ENCODE results near the gene APLF.
"Not testable (repeated sequence)": the region's sequence is repeated elsewhere in the genome, so short reads cannot be mapped to it uniquely, and the experiment has no call there.

Gene APLF

GRCh38 chr2:68482296-68482820 lies 15.0 kb downstream of the APLF start:
- WGBS (ENCODE audit: insufficient coverage, insufficient read length) = no CpG with 5 or more reads among the region's 2 CpGs
- H3K9me3 ChIP-seq (ENCODE audit: control insufficient read depth, insufficient read depth, low read length) = no peaks in the 10 kb centered on the region
- DNase-seq (ENCODE audit: low read depth, low spot score) = no peak
- H3K27ac ChIP-seq (ENCODE audit: low read length) = no peak overlapping the region
- H3K36me3 ChIP-seq (ENCODE audit: control insufficient read depth, insufficient read depth, low read length) = no peaks in the 10 kb centered on the region
- H3K4me1 ChIP-seq (ENCODE audit: control insufficient read depth, insufficient read depth, low read length) = no peaks in the 10 kb centered on the region
- H3K27me3 ChIP-seq (ENCODE audit: control insufficient read depth, insufficient read depth, low read length) = no peaks in the 10 kb centered on the region
- no peak overlapping the region for H3K4me3 ChIP-seq (ENCODE audit: low read length)

GRCh38 chr2:68483011-68483410 lies 15.6 kb downstream of the APLF start:
- H3K36me3 ChIP-seq (ENCODE audit: control insufficient read depth, insufficient read depth, low read length) = no peaks in the 10 kb centered on the region
- H3K4me3 ChIP-seq (ENCODE audit: low read length) = no peak overlapping the region
- no peaks in the 10 kb centered on the region for H3K27me3 ChIP-seq (ENCODE audit: control insufficient read depth, insufficient read depth, low read length)
- H3K4me1 ChIP-seq (ENCODE audit: control insufficient read depth, insufficient read depth, low read length) = no peaks in the 10 kb centered on the region
- no peaks in the 10 kb centered on the region for H3K9me3 ChIP-seq (ENCODE audit: control insufficient read depth, insufficient read depth, low read length)
- no CpG with 5 or more reads among the region's 3 CpGs for WGBS (ENCODE audit: insufficient coverage, insufficient read length)
- H3K27ac ChIP-seq (ENCODE audit: low read length) = no peak overlapping the region
- no peak for DNase-seq (ENCODE audit: low read depth, low spot score)

GRCh38 chr2:68487773-68488355 lies 20.5 kb downstream of the APLF start:
- WGBS (ENCODE audit: insufficient coverage, insufficient read length) = no CpG with 5 or more reads among the region's 3 CpGs
- no peak for DNase-seq (ENCODE audit: low read depth, low spot score)
- H3K4me1 ChIP-seq (ENCODE audit: control insufficient read depth, insufficient read depth, low read length) = no peaks in the 10 kb centered on the region
- no peaks in the 10 kb centered on the region for H3K36me3 ChIP-seq (ENCODE audit: control insufficient read depth, insufficient read depth, low read length)
- no peaks in the 10 kb centered on the region for H3K9me3 ChIP-seq (ENCODE audit: control insufficient read depth, insufficient read depth, low read length)
- no peak overlapping the region for H3K4me3 ChIP-seq (ENCODE audit: low read length)
- H3K27me3 ChIP-seq (ENCODE audit: control insufficient read depth, insufficient read depth, low read length) = no peaks in the 10 kb centered on the region
- no peak overlapping the region for H3K27ac ChIP-seq (ENCODE audit: low read length)

- not testable (repeated sequence) for H3K4me3 ChIP-seq (ENCODE audit: low read length); DNase-seq (ENCODE audit: low read depth, low spot score); H3K36me3 ChIP-seq (ENCODE audit: control insufficient read depth, insufficient read depth, low read length); H3K27me3 ChIP-seq (ENCODE audit: control insufficient read depth, insufficient read depth, low read length); H3K27ac ChIP-seq (ENCODE audit: low read length); H3K9me3 ChIP-seq (ENCODE audit: control insufficient read depth, insufficient read depth, low read length); H3K4me1 ChIP-seq (ENCODE audit: control insufficient read depth, insufficient read depth, low read length)
- no CpG with 5 or more reads among the region's 1 CpG for WGBS (ENCODE audit: insufficient coverage, insufficient read length)
Measured at GRCh38 chr2:68488605-68489004, 21.2 kb downstream of the APLF start.

GRCh38 chr2:68489282-68489681 lies 21.9 kb downstream of the APLF start:
- H3K4me3 ChIP-seq (ENCODE audit: low read length) = no peak overlapping the region
- no peaks in the 10 kb centered on the region for H3K4me1 ChIP-seq (ENCODE audit: control insufficient read depth, insufficient read depth, low read length)
- no peak overlapping the region for H3K27ac ChIP-seq (ENCODE audit: low read length)
- no peaks in the 10 kb centered on the region for H3K27me3 ChIP-seq (ENCODE audit: control insufficient read depth, insufficient read depth, low read length)
- no peak for DNase-seq (ENCODE audit: low read depth, low spot score)
- no CpG with 5 or more reads among the region's 1 CpG for WGBS (ENCODE audit: insufficient coverage, insufficient read length)
- no peaks in the 10 kb centered on the region for H3K36me3 ChIP-seq (ENCODE audit: control insufficient read depth, insufficient read depth, low read length)
- H3K9me3 ChIP-seq (ENCODE audit: control insufficient read depth, insufficient read depth, low read length) = no peaks in the 10 kb centered on the region

GRCh38 chr2:68491582-68491981 lies 24.2 kb downstream of the APLF start:
- WGBS (ENCODE audit: insufficient coverage, insufficient read length) = no CpG with 5 or more reads among the region's 1 CpG
- Histone ChIP-seq H3K36me3 (ENCODE audit: control insufficient read depth, insufficient read depth, low read length) (no peaks in the 10 kb centered on the region), H3K27me3 (ENCODE audit: control insufficient read depth, insufficient read depth, low read length) (no peaks in the 10 kb centered on the region), H3K4me3 (ENCODE audit: low read length) (no peak overlapping the region), H3K4me1 (ENCODE audit: control insufficient read depth, insufficient read depth, low read length) (no peaks in the 10 kb centered on the region), H3K27ac (ENCODE audit: low read length) (no peak overlapping the region), H3K9me3 (ENCODE audit: control insufficient read depth, insufficient read depth, low read length) (no peaks in the 10 kb centered on the region)
- DNase-seq (ENCODE audit: low read depth, low spot score) = no peak

- no peaks in the 10 kb centered on the region for H3K36me3 ChIP-seq (ENCODE audit: control insufficient read depth, insufficient read depth, low read length)
- H3K4me1 ChIP-seq (ENCODE audit: control insufficient read depth, insufficient read depth, low read length) = no peaks in the 10 kb centered on the region
- H3K27me3 ChIP-seq (ENCODE audit: control insufficient read depth, insufficient read depth, low read length) = no peaks in the 10 kb centered on the region
- no peak for DNase-seq (ENCODE audit: low read depth, low spot score)
- no peaks in the 10 kb centered on the region for H3K9me3 ChIP-seq (ENCODE audit: control insufficient read depth, insufficient read depth, low read length)
- H3K4me3 ChIP-seq (ENCODE audit: low read length) = no peak overlapping the region
- H3K27ac ChIP-seq (ENCODE audit: low read length) = no peak overlapping the region
Measured at GRCh38 chr2:68499133-68499532, 31.7 kb downstream of the APLF start.

GRCh38 chr2:68500649-68501048 lies 33.3 kb downstream of the APLF start:
- DNase-seq (ENCODE audit: low read depth, low spot score) = no peak
- WGBS (ENCODE audit: insufficient coverage, insufficient read length) = no CpG with 5 or more reads among the region's 4 CpGs
- Histone ChIP-seq H3K4me1 (ENCODE audit: control insufficient read depth, insufficient read depth, low read length) (no peaks in the 10 kb centered on the region), H3K27me3 (ENCODE audit: control insufficient read depth, insufficient read depth, low read length) (no peaks in the 10 kb centered on the region), H3K9me3 (ENCODE audit: control insufficient read depth, insufficient read depth, low read length) (no peaks in the 10 kb centered on the region), H3K4me3 (ENCODE audit: low read length) (no peak overlapping the region), H3K27ac (ENCODE audit: low read length) (no peak overlapping the region), H3K36me3 (ENCODE audit: control insufficient read depth, insufficient read depth, low read length) (no peaks in the 10 kb centered on the region)

GRCh38 chr2:68501768-68502167 lies 34.4 kb downstream of the APLF start:
- Histone ChIP-seq H3K4me1 (ENCODE audit: control insufficient read depth, insufficient read depth, low read length) (no peaks in the 10 kb centered on the region), H3K4me3 (ENCODE audit: low read length) (no peak overlapping the region), H3K9me3 (ENCODE audit: control insufficient read depth, insufficient read depth, low read length) (no peaks in the 10 kb centered on the region), H3K27ac (ENCODE audit: low read length) (no peak overlapping the region), H3K36me3 (ENCODE audit: control insufficient read depth, insufficient read depth, low read length) (no peaks in the 10 kb centered on the region), H3K27me3 (ENCODE audit: control insufficient read depth, insufficient read depth, low read length) (no peaks in the 10 kb centered on the region)
- no CpG with 5 or more reads among the region's 5 CpGs for WGBS (ENCODE audit: insufficient coverage, insufficient read length)
- no peak for DNase-seq (ENCODE audit: low read depth, low spot score)

- Histone ChIP-seq H3K4me3 (ENCODE audit: low read length) (no peak overlapping the region), H3K36me3 (ENCODE audit: control insufficient read depth, insufficient read depth, low read length) (no peaks in the 10 kb centered on the region), H3K9me3 (ENCODE audit: control insufficient read depth, insufficient read depth, low read length) (no peaks in the 10 kb centered on the region), H3K27me3 (ENCODE audit: control insufficient read depth, insufficient read depth, low read length) (no peaks in the 10 kb centered on the region), H3K27ac (ENCODE audit: low read length) (no peak overlapping the region), H3K4me1 (ENCODE audit: control insufficient read depth, insufficient read depth, low read length) (no peaks in the 10 kb centered on the region)
- WGBS (ENCODE audit: insufficient coverage, insufficient read length) = no CpG with 5 or more reads among the region's 2 CpGs
- no peak for DNase-seq (ENCODE audit: low read depth, low spot score)
Measured at GRCh38 chr2:68505603-68506159, 38.3 kb downstream of the APLF start.

- H3K4me3 ChIP-seq (ENCODE audit: low read length) = no peak overlapping the region
- no CpG with 5 or more reads among the region's 3 CpGs for WGBS (ENCODE audit: insufficient coverage, insufficient read length)
- no peak overlapping the region for H3K27ac ChIP-seq (ENCODE audit: low read length)
- H3K36me3 ChIP-seq (ENCODE audit: control insufficient read depth, insufficient read depth, low read length) = no peaks in the 10 kb centered on the region
- no peaks in the 10 kb centered on the region for H3K4me1 ChIP-seq (ENCODE audit: control insufficient read depth, insufficient read depth, low read length)
- no peak for DNase-seq (ENCODE audit: low read depth, low spot score)
- no peaks in the 10 kb centered on the region for H3K9me3 ChIP-seq (ENCODE audit: control insufficient read depth, insufficient read depth, low read length)
- H3K27me3 ChIP-seq (ENCODE audit: control insufficient read depth, insufficient read depth, low read length) = no peaks in the 10 kb centered on the region
Measured at GRCh38 chr2:68506170-68506569, 38.8 kb downstream of the APLF start.

All from iPS DF 6.9 (cell line).